A549 (cell line): ENCODE results near the gene ADAP1.

ENCODE experiments used
- CTCF ChIP-seq: fragments of >200 bp; sonication (Bioruptor Twin); formaldehyde crosslinking; IDR thresholded peaks from 3 replicates; pipeline ENCODE4 v1.5.1; 2016
- ELK1 ChIP-seq: fragments of 150-350 bp; IDR thresholded peaks from 2 replicates; pipeline ENCODE4 v1.6.1; 2014; ENCODE audit warnings: low read depth, mild to moderate bottlenecking, low read length
- FOSL2 ChIP-seq, 2 experiments: fragments of 450-650 bp in 1 of 2; fragments of >200 bp in 1 of 2; sonication (Bioruptor Twin) in 1 of 2; formaldehyde crosslinking; IDR thresholded peaks; 2 replicates each; pipeline versions ENCODE4 v1.5.0 to v1.6.1; 2016 to 2020; ENCODE audit warnings: mild to moderate bottlenecking in 1 of 2, moderate library complexity in 1 of 2
- HDAC2 ChIP-seq: fragments of 200-600 bp; sonication (generic); IDR thresholded peaks from 2 replicates; pipeline ENCODE4 v1.6.1; 2016
- JUNB ChIP-seq: fragments of >200 bp; sonication (Bioruptor Twin); formaldehyde crosslinking; IDR thresholded peaks from 2 replicates; pipeline ENCODE4 v1.6.1; 2016
- MAX ChIP-seq: IDR thresholded peaks from 2 replicates; pipeline ENCODE4 v1.6.1; 2012
- MAZ ChIP-seq: fragments of 150-350 bp; IDR thresholded peaks from 2 replicates; pipeline ENCODE4 v1.6.1; 2014; ENCODE audit warnings: antibody characterized with exemption, low read depth, low read length, borderline replicate concordance
- POLR2A ChIP-seq: IDR thresholded peaks from 2 replicates; pipeline ENCODE4 v1.6.1; 2012; ENCODE audit warnings: mild to moderate bottlenecking, low read length
- REST ChIP-seq: fragments of 200-600 bp; sonication (generic); IDR thresholded peaks from 2 replicates; pipeline ENCODE4 v1.6.1; 2016; ENCODE audit warnings: antibody characterized with exemption, mild to moderate bottlenecking, moderate library complexity
- RFX5 ChIP-seq: fragments of 450-650 bp; IDR thresholded peaks from 2 replicates; pipeline ENCODE4 v1.7.1; 2014; ENCODE audit warnings: antibody characterized with exemption, mild to moderate bottlenecking, moderate library complexity
- SMC3 ChIP-seq: fragments of >200 bp; sonication (Bioruptor Twin); formaldehyde crosslinking; IDR thresholded peaks from 3 replicates; pipeline ENCODE4 v1.6.1; 2018; ENCODE audit warnings: inconsistent platforms
- TP53 ChIP-seq: fragments of 250-450 bp; sonication (Bioruptor Pico); IDR thresholded peaks from 2 replicates; pipeline ENCODE4 v1.5.0; 2021; ENCODE audit warnings: mild to moderate bottlenecking, moderate library complexity
- ZFP36 ChIP-seq: fragments of 450-650 bp; IDR thresholded peaks from 2 replicates; pipeline ENCODE4 v1.6.1; 2014; ENCODE audit warnings: borderline replicate concordance; ENCODE audit not compliant: partially characterized antibody
- TF ChIP-seq, protein P1 (sequence below): fragments of 450-650 bp; IDR thresholded peaks from 2 replicates; pipeline ENCODE4 v1.6.1; 2014; ENCODE audit warnings: antibody characterized with exemption

- no peak for TF ChIP-seq FOSL2 (IDR thresholded peaks at IDR 0.05)
- TF ChIP-seq FOSL2 (CRISPR knock-in tag; IDR thresholded peaks at IDR 0.05): no peak
- TF ChIP-seq CTCF: no peak
- TF ChIP-seq TP53 (CRISPR knock-in tag): no peak
- TF ChIP-seq, protein P1, sequence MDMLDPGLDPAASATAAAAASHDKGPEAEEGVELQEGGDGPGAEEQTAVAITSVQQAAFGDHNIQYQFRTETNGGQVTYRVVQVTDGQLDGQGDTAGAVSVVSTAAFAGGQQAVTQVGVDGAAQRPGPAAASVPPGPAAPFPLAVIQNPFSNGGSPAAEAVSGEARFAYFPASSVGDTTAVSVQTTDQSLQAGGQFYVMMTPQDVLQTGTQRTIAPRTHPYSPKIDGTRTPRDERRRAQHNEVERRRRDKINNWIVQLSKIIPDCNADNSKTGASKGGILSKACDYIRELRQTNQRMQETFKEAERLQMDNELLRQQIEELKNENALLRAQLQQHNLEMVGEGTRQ: no peak
- TF ChIP-seq MAX: no peak
- no peak for TF ChIP-seq POLR2A
- no peak for TF ChIP-seq MAZ
- no peak for TF ChIP-seq REST
- TF ChIP-seq RFX5: no peak
- no peak for TF ChIP-seq ELK1
- no peak for TF ChIP-seq HDAC2
- TF ChIP-seq ZFP36: no peak
- TF ChIP-seq SMC3: no peak
- TF ChIP-seq JUNB: no peak
Observed at GRCh38 chr7:891805-892204, 62.7 kb downstream of the ADAP1 start.
